B cell (primary cell): ENCODE measurements around the gene CFAP161. TPM values are rescaled to one million over a fixed set of nuclear protein-coding genes. Genes with fewer than 3 reads are reported as not detected.

Experiments
- ATAC-seq: fragments of 200-7000 bp; cut with Tn5 transposase; one replicate; pipeline ENCODE4 v1.10.0; 2021; ENCODE audit warnings: low read depth, mild to moderate bottlenecking, moderate number of reproducible peaks, moderate library complexity
- CTCF ChIA-PET: fragments of 350-600 bp; sonication (Branson Sonifier 250); formaldehyde crosslinking; loops from one replicate; lab custom pipeline; 2021; ENCODE audit warnings: antibody characterized with exemption, inconsistent platforms; lab: Charles Lee
- POLR2A ChIA-PET: fragments of 350-600 bp; sonication (Branson Sonifier 250); formaldehyde crosslinking; loops from one replicate; lab custom pipeline; 2021; ENCODE audit warnings: antibody characterized with exemption; lab: Charles Lee
- DNase-seq: peaks from one replicate; pipeline ENCODE4 v3.0.0; 2013
- H2AFZ ChIP-seq: 2 replicates; pipeline ENCODE4 v1.6.1; 2012; ENCODE audit warnings: mild to moderate bottlenecking, low read depth, low read length; ENCODE audit not compliant: insufficient read depth, poor library complexity, severe bottlenecking
- H3K27ac ChIP-seq, 2 donors: 1 replicate in 1 of 2; 2 replicates in 1 of 2; pipeline ENCODE4 v1.5.1; 2012 to 2013; ENCODE audit warnings: low read length in 2 of 2, mild to moderate bottlenecking in 2 of 2, moderate library complexity in 1 of 2
- H3K27me3 ChIP-seq, 4 experiments: fragments of 200-600 bp in 1 of 4; sonication (generic) in 1 of 4; replicated peaks in 1 of 4; 1 replicate in 2 of 4; 2 replicates in 2 of 4; pipeline versions ENCODE4 v1.6.1 to v1.7.0; 2013 to 2016; ENCODE audit warnings: low read length in 3 of 4, mild to moderate bottlenecking in 2 of 4, mixed read lengths in 1 of 4, moderate library complexity in 1 of 4; ENCODE audit not compliant: insufficient read depth in 4 of 4, control insufficient read depth in 3 of 4; ENCODE audit errors: control extremely low read depth in 1 of 4
- H3K36me3 ChIP-seq, 2 experiments: replicated peaks in 1 of 2; 1 replicate in 1 of 2; 2 replicates in 1 of 2; pipeline versions ENCODE4 v1.6.1 to v1.7.1; 2013; ENCODE audit warnings: low read length in 1 of 2; ENCODE audit not compliant: insufficient read depth in 2 of 2, control insufficient read depth in 1 of 2; ENCODE audit errors: control extremely low read depth in 1 of 2, extremely low read depth in 1 of 2
- H3K4me1 ChIP-seq, 2 donors: fragments of 200-600 bp in 1 of 2; sonication (generic) in 1 of 2; 1 replicate in 1 of 2; 2 replicates in 1 of 2; pipeline versions ENCODE4 v1.5.1 to v1.6.1; 2013 to 2017; ENCODE audit warnings: low read length in 2 of 2; ENCODE audit not compliant: control insufficient read depth in 2 of 2, insufficient read depth in 2 of 2
- H3K4me2 ChIP-seq: replicated peaks from 2 replicates; pipeline ENCODE3; 2012; ENCODE audit warnings: mild to moderate bottlenecking, low read depth, low read length; ENCODE audit not compliant: poor library complexity, severe bottlenecking
- H3K4me3 ChIP-seq, 5 experiments: fragments of 200-600 bp in 1 of 5; sonication (generic) in 1 of 5; 1 replicate in 3 of 5; 2 replicates in 2 of 5; pipeline versions ENCODE4 v1.5.1 to v1.7.0; 2011 to 2016; ENCODE audit warnings: low read length in 4 of 5, mild to moderate bottlenecking in 4 of 5, low read depth in 2 of 5, control low read depth in 1 of 5, moderate library complexity in 1 of 5; ENCODE audit not compliant: insufficient read depth in 1 of 5; ENCODE audit errors: control extremely low read depth in 1 of 5, extremely low read depth in 1 of 5
- H3K79me2 ChIP-seq: fragments of 200-600 bp; sonication (generic); one replicate; pipeline ENCODE4 v1.6.0; 2016; ENCODE audit warnings: low read length; ENCODE audit not compliant: control insufficient read depth, insufficient read depth
- H3K9ac ChIP-seq: fragments of 200-600 bp; sonication (generic); 2 replicates; pipeline ENCODE4 v1.6.1; 2017; ENCODE audit warnings: mild to moderate bottlenecking, low read length, moderate library complexity
- H3K9me3 ChIP-seq, 3 donors: one replicate each; pipeline versions ENCODE4 v1.6.1 to v1.7.1; 2013; ENCODE audit warnings: low read length in 2 of 3; ENCODE audit not compliant: control insufficient read depth in 2 of 3, insufficient read depth in 1 of 3; ENCODE audit errors: control extremely low read depth in 1 of 3
- H4K20me1 ChIP-seq: 2 replicates; pipeline ENCODE4 v1.6.0; 2012; ENCODE audit warnings: mild to moderate bottlenecking, low read length; ENCODE audit not compliant: insufficient read depth, control insufficient read depth, poor library complexity, severe bottlenecking
- H3K27ac Mint-ChIP-seq: one replicate; pipeline ENCODE4 v1.8.0; 2021; ENCODE audit warnings: mixed read lengths
- H3K27me3 Mint-ChIP-seq: one replicate; pipeline ENCODE4 v1.8.0; 2021; ENCODE audit warnings: mixed read lengths
- H3K4me1 Mint-ChIP-seq: one replicate; pipeline ENCODE4 v1.8.0; 2021; ENCODE audit warnings: mixed read lengths
- H3K4me3 Mint-ChIP-seq: one replicate; pipeline ENCODE4 v1.8.0; 2021; ENCODE audit warnings: mixed read lengths
- H3K9me3 Mint-ChIP-seq: one replicate; pipeline ENCODE4 v1.8.0; 2022; ENCODE audit warnings: mixed read lengths; ENCODE audit not compliant: insufficient read depth
- CTCF ChIP-seq: fragments of 200-600 bp; IDR thresholded peaks from one replicate; pipeline ENCODE4 v1.8.0; 2022; ENCODE audit warnings: antibody characterized with exemption, mild to moderate bottlenecking
- EZH2 ChIP-seq: IDR thresholded peaks from 2 replicates; pipeline ENCODE4 v1.6.1; 2012; ENCODE audit warnings: borderline replicate concordance, low read depth, mild to moderate bottlenecking, moderate library complexity, low read length; ENCODE audit not compliant: insufficient read depth, poor library complexity, severe bottlenecking
- WGBS: methylation state at CpG from one replicate; pipeline ENCODE4 v1.1.5; 2013; ENCODE audit warnings: missing lambda C conversion rate; ENCODE audit not compliant: insufficient coverage; 5-methylcytosine and 5-hydroxymethylcytosine counted together
- intact Hi-C: fragments of 100-400 bp; cut with micrococcal nuclease; formaldehyde crosslinking; loops from one replicate; pipeline ENCODE4 v1.10.0; 2022
- polyA plus RNA-seq: library from polyadenylated mRNA; depleted of rRNA; stranded (reverse); fragments of >200 nt; gene quantifications from 2 replicates; pipeline ENCODE4 v1.2.3, GENCODE V29; 2012
- total RNA-seq, 2 donors: library from RNA; stranded (reverse); fragments of 120-200 nt in 1 of 2; gene quantifications; 1 replicate in 1 of 2; 2 replicates in 1 of 2; pipeline versions ENCODE4 v1.2.3 to v1.2.4, GENCODE V29; 2013 to 2022

Gene CFAP161
- total and polyA plus RNA-seq, 2 donors (not counting 1 experiment from before 2014, with no cell fraction given): not detected

GRCh38 chr15:81087066-81087465 lies 47.0 kb upstream of the CFAP161 start:
- Histone ChIP-seq H3K27ac (no peak overlapping the region), H3K4me1 (no peaks in the 10 kb centered on the region), H4K20me1 (no peaks in the 10 kb centered on the region), H3K79me2 (no peaks in the 10 kb centered on the region), H3K27me3 (peaks cover 0 to 3% (median under 1%) of the 10 kb centered on the region in 4 experiments), H3K9ac (no peak overlapping the region), H3K9me3 (no peaks in the 10 kb centered on the region), H2AFZ (no peak overlapping the region), H3K4me2 (no peak overlapping the region), H3K4me3 (no peak overlapping the region), H3K36me3 (no peaks in the 10 kb centered on the region)
- H3K9me3 Mint-ChIP-seq: no peaks in the 10 kb centered on the region
- ChIA-PET CTCF (interaction anchor here (0.7 kb wide), 1 partner anchor 52 kb away, joined by 3 read pairs; no protein-coding TSS in a partner anchor), POLR2A (no interaction called here)
- H3K4me1 Mint-ChIP-seq: no peaks in the 10 kb centered on the region
- DNase-seq: no peak
- no peak for ATAC-seq
- intact Hi-C loops: no loop called here
- H3K27me3 Mint-ChIP-seq: peaks cover 17% of the 10 kb centered on the region
- no peak overlapping the region for H3K27ac Mint-ChIP-seq
- H3K4me3 Mint-ChIP-seq: no peak overlapping the region
- TF ChIP-seq CTCF: no peak
- no peak for TF ChIP-seq EZH2
- WGBS: 94% methylated on average over 2 of the region's 5 CpGs

- WGBS: 92% methylated on average over 1 of the region's 1 CpG
- H3K4me1 Mint-ChIP-seq: no peaks in the 10 kb centered on the region
- Histone ChIP-seq H3K9ac (no peak overlapping the region), H4K20me1 (no peaks in the 10 kb centered on the region), H3K79me2 (no peaks in the 10 kb centered on the region), H3K9me3 (peaks cover 0 to 1% (median 0%) of the 10 kb centered on the region in 3 donors), H3K27ac (no peak overlapping the region), H3K4me2 (no peak overlapping the region), H3K4me3 (no peak overlapping the region), H2AFZ (no peak overlapping the region), H3K27me3 (peaks cover 0 to 8% (median 4%) of the 10 kb centered on the region in 4 experiments), H3K36me3 (no peaks in the 10 kb centered on the region), H3K4me1 (no peaks in the 10 kb centered on the region)
- DNase-seq: no peak
- intact Hi-C loops: no loop called here
- H3K27me3 Mint-ChIP-seq: peaks cover 23% of the 10 kb centered on the region
- H3K9me3 Mint-ChIP-seq: no peaks in the 10 kb centered on the region
- H3K27ac Mint-ChIP-seq: no peak overlapping the region
- TF ChIP-seq CTCF (no peak), EZH2 (no peak)
- CTCF ChIA-PET: no interaction called here
- ATAC-seq: no peak
- POLR2A ChIA-PET: no interaction called here
- H3K4me3 Mint-ChIP-seq: no peak overlapping the region
These were observed 46.4 kb upstream of the CFAP161 start for GRCh38 chr15:81087694-81088093.
